ENCODE data around the gene OR10A3.

GRCh38 chr11:7893796-7894195 is 47.7 kb downstream of the OR10A3 start:
- TF ChIP-seq POLR2A (IDR thresholded peaks at IDR 0.05; ENCODE audit: low read length) = no peak
- no peak for TF ChIP-seq GATA1 (IDR thresholded peaks at IDR 0.05; ENCODE audit: low read depth, low read length)

All from erythroblast (primary cell).